Right kidney (tissue), 1 donor: ENCODE data around the gene ELL.
"Not testable (repeated sequence)": the region's sequence is repeated elsewhere in the genome, so short reads cannot be mapped to it uniquely, and the experiment has no call there.

ENCODE experiments used
- DNase-seq: peaks from one replicate; pipeline ENCODE4 v3.0.0-alpha.2; 2016

The ELL gene

GRCh38 chr19:18532168-18532890 is 10.5 kb upstream of the ELL start:
- no peak for DNase-seq

- DNase-seq: no peak
Measured at GRCh38 chr19:18531485-18531884, 9.6 kb upstream of the ELL start.

GRCh38 chr19:18529782-18530181 is 7.9 kb upstream of the ELL start:
- DNase-seq: no peak

GRCh38 chr19:18526316-18526715 is 4.4 kb upstream of the ELL start:
- DNase-seq: no peak

GRCh38 chr19:18523841-18524240 is 2.0 kb upstream of the ELL start:
- no peak for DNase-seq

- DNase-seq: not testable (repeated sequence)
Measured at GRCh38 chr19:18522862-18523440, 1.1 kb upstream of the ELL start.

GRCh38 chr19:18522124-18522861 is 423 bp upstream of the ELL start:
- DNase-seq: peak; percentile 93

GRCh38 chr19:18520848-18521691 is 800 bp downstream of the ELL start:
- DNase-seq: peak; percentile 65

GRCh38 chr19:18519962-18520847 is 1.7 kb downstream of the ELL start:
- peak; percentile 79 for DNase-seq

GRCh38 chr19:18518639-18519038 is 3.2 kb downstream of the ELL start:
- DNase-seq: no peak

GRCh38 chr19:18517606-18518005 is 4.3 kb downstream of the ELL start:
- DNase-seq: no peak

GRCh38 chr19:18515959-18516358 is 5.9 kb downstream of the ELL start:
- no peak for DNase-seq

- DNase-seq: no peak
Measured at GRCh38 chr19:18514800-18515682, 6.8 kb downstream of the ELL start.

- no peak for DNase-seq
Measured at GRCh38 chr19:18513868-18514267, 8.0 kb downstream of the ELL start.

- no peak for DNase-seq
Measured at GRCh38 chr19:18510216-18510615, 11.7 kb downstream of the ELL start.

- no peak for DNase-seq
Measured at GRCh38 chr19:18508585-18508984, 13.3 kb downstream of the ELL start.

- DNase-seq: no peak
Measured at GRCh38 chr19:18507727-18508440, 14.0 kb downstream of the ELL start.

GRCh38 chr19:18507021-18507726 is 14.7 kb downstream of the ELL start:
- DNase-seq: no peak
